LNCAP (cell line): ENCODE results near the gene F3.

ENCODE experiments used
- CTCF ChIP-seq: fragments of 450-650 bp; IDR thresholded peaks from 2 replicates; pipeline ENCODE4 v1.5.1; 2017; ENCODE audit warnings: mild to moderate bottlenecking

The F3 gene

GRCh38 chr1:94543893-94544635 is 2.5 kb upstream of the F3 start:
- TF ChIP-seq CTCF: no peak

DNA sequence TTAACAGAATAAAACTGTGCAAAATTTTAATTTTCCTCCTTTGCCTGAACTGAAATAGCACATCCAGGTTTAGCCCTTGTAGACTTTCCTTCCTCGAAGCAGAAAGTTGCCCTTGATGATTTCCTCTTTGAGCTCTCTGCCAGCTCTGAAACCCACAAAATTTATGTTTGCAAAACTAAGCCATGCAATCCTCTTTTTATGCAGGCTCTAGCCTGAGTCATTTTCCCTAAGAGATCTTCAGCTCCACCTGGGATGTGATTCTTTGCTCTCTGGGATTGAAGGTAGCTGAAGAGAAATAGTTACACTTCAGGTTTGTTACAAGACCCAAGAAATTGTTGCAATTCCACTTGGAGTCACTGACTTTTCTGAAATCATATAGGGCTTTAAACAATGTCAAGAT is 1.4 kb upstream of the F3 start:
- no peak for TF ChIP-seq CTCF

DNA sequence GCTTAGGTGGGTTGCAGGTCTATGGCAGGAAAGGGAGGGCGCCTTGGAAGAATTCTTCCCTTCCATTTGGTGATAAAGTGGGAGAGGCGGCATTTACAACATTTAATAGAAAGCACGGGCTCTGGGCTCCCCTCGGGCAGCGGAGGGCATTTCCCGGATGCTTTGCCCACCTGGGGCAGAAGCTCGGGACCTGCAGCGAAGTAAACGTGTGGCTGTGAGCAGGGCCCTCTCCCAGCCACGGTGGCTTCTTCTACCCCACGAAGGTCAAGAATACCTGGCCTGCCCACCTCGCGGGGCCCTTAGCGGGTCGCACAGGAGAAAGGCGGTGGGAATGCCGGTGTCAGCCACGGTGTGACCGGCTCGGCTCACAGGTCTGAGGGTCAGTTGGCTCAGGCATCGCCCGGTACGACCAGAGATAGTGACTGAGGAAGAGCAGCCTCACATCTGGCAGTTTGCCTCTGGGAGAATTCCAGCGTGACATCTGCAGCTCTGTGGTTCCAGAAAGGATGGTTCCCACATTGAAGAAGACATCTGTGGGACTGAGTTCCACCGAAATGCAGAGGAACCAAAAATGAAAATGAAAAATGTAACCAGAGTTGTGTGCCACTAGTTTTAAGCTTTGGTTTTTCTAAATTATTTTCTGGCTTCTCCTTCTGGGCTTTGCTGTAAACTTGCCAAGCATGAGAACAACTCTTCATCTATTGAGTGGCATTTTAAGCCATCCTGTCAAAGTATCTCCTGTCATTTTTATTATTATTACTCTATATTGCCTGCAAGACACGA is 720 bp upstream of the F3 start:
- TF ChIP-seq CTCF: no peak

- TF ChIP-seq CTCF: no peak
These were observed 916 bp downstream of the F3 start for GRCh38 chr1:94540440-94541245.

GRCh38 chr1:94539496-94539895 is 2.1 kb downstream of the F3 start:
- TF ChIP-seq CTCF: no peak

DNA sequence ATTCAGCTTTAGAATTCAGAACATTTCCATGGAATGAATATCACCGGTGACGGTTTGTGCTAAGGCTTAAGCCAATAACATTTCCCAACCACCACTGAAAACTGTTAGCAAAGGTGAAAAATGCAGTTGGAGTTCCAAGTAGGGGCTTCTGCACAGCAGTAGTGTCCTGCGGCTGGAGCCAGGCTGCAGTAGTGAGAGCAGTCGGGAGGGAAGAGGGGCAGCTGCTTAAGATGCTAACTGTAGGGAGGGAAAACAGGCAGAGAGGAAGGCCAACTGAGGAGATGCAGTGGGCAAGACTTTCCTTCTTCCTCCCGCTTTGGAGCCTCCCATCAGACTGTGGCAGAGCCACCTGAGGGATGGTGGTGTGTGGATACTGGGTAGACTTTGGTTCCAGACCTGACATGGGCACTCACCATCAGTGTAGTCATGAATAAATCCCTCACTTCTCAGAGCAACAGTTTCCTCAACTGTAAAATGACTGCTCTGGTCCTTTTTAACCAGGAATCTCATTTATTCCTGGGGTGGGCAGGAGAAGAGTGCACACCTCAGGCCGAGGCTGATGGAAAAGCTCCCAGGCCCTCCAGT is 3.2 kb downstream of the F3 start:
- no peak for TF ChIP-seq CTCF

DNA sequence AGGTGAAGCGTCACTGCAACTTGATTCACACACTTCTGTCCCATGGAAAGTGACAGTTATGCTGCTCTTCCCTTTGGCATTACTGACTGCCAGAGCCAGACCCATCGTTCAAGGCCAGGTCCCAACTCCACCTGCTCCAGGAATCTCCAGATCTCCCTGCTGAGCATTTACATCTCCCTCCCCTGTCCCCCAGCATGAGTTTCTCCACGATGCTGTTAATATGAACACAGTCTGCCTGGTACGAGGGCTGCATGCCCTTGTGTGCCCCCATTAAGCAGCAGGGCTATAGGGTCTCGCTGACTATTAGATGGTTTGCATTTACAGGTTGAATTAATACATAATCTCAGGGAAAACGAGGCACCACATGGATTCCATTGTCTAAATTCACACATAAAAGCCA is 4.3 kb downstream of the F3 start:
- no peak for TF ChIP-seq CTCF
